ENCODE results near the gene TFEC.

TFEC gene

GRCh38 chr7:115995701-115996100 lies 34.9 kb downstream of the TFEC start:
- no peak for DNase-seq

GRCh38 chr7:115988401-115988800 lies 42.2 kb downstream of the TFEC start:
- DNase-seq, result no peak

GRCh38 chr7:115987486-115987885 lies 43.1 kb downstream of the TFEC start:
- DNase-seq, result no peak

GRCh38 chr7:115984105-115984504 lies 46.5 kb downstream of the TFEC start:
- DNase-seq, result no peak

GRCh38 chr7:115980159-115980558 lies 50.4 kb downstream of the TFEC start:
- DNase-seq, result no peak

- no peak for DNase-seq
These were observed 53.9 kb downstream of the TFEC start for GRCh38 chr7:115976651-115977050.

- DNase-seq, result no peak
These were observed 54.8 kb downstream of the TFEC start for GRCh38 chr7:115975766-115976165.

- DNase-seq, result no peak
These were observed 57.2 kb downstream of the TFEC start for GRCh38 chr7:115973406-115973805.

GRCh38 chr7:115971506-115971905 lies 59.1 kb downstream of the TFEC start:
- no peak for DNase-seq

- no peak for DNase-seq
These were observed 62.0 kb downstream of the TFEC start for GRCh38 chr7:115968596-115968995.

- DNase-seq, result no peak
These were observed 62.4 kb downstream of the TFEC start for GRCh38 chr7:115968171-115968570.

- DNase-seq, result no peak
These were observed 64.6 kb downstream of the TFEC start for GRCh38 chr7:115965796-115966475.

- no peak for DNase-seq
These were observed 65.3 kb downstream of the TFEC start for GRCh38 chr7:115965236-115965635.

GRCh38 chr7:115964799-115965198 lies 65.8 kb downstream of the TFEC start:
- no peak for DNase-seq

GRCh38 chr7:115962340-115962739 lies 68.2 kb downstream of the TFEC start:
- no peak for DNase-seq

- no peak for DNase-seq
These were observed 76.8 kb downstream of the TFEC start for GRCh38 chr7:115953592-115954255.

- DNase-seq, result no peak
These were observed 77.7 kb downstream of the TFEC start for GRCh38 chr7:115952832-115953231.

GRCh38 chr7:115951547-115951946 lies 79.0 kb downstream of the TFEC start:
- no peak for DNase-seq

GRCh38 chr7:115941703-115942268 lies 88.8 kb downstream of the TFEC start:
- DNase-seq, result no peak

- no peak for DNase-seq
These were observed 90.0 kb downstream of the TFEC start for GRCh38 chr7:115940460-115941060.

- DNase-seq, result no peak
These were observed 92.6 kb downstream of the TFEC start for GRCh38 chr7:115937960-115938359.

GRCh38 chr7:115933471-115933870 lies 97.1 kb downstream of the TFEC start:
- DNase-seq, result no peak

GRCh38 chr7:115932880-115933279 lies 97.7 kb downstream of the TFEC start:
- DNase-seq, result no peak
